NOMO-1 treated with DMSO at 0.1 percent for 48 hours (cell line): Measurements from ENCODE around the gene KRT9.

Source experiments
- DNase-seq: peaks from one replicate; lab custom pipeline; 2025; ENCODE audit not compliant: unreplicated experiment; lab: John Stamatoyannopoulos, UW

The KRT9 gene

DNA sequence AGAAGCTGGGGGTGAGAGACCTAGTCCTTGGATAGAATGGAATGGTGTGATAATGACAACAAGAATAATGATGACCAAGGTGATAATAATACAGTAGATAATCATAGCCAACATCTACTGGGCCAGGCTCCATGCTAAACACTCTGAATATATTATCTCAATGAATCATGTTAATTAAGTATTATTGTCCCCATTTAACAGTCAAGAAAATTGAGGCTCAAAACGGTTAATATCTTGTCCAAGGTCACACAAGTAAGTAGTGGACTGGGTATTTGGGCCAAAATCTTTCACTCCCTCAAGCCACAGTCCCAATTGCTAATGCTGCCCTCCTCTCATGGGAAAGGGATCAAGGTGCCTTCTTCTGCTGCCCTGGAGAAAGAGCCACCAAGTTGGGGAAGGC, 39.9 kb downstream of the KRT9 start:
- no peak for DNase-seq

DNA sequence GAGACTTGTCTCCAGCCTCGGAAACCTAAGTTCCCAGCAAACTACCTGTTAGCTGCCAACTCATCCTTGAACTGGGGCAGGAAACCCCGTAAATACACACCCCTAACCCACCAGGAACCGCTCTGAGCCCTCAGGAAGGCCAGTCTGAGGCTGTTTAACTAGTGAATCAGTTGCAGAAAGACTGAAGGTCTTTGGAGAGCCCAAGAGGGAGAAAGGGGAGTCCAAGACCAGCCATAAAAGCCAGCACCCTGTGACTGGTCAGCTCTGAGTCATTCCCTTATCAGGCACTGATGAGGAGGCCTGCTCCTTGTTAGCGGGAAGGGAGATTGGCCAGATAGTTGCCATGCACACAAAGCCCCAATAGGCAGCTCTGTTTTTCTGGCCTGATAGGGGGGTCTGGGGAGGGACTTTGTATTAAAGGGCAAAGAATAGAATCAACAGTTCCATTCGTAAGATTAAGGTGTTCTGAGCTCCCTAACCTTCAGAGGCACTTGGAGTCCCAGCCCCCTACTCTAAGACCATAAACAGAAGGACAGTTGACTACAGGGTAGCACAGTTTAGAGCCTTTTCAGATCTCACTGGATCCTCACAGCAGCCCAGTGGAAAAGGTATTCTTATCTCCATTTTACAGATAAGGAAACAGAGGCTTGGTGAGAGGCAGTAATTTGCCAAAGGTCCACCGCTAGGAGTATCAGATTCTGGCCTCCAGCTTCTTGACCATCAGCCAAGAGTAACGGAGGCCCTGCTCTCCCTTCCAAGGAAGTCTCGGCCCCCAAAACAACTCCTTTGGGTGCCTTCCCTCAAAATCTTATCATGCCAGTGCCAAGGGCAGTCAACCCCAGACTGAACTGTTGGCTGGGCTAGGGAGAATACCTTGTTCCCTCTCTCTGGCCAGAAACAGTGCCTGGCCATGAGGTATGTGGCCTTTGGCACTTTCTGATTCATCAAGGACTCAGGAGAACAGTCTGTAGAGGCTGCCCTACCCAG, 41.5 kb downstream of the KRT9 start:
- DNase-seq = no peak

DNA sequence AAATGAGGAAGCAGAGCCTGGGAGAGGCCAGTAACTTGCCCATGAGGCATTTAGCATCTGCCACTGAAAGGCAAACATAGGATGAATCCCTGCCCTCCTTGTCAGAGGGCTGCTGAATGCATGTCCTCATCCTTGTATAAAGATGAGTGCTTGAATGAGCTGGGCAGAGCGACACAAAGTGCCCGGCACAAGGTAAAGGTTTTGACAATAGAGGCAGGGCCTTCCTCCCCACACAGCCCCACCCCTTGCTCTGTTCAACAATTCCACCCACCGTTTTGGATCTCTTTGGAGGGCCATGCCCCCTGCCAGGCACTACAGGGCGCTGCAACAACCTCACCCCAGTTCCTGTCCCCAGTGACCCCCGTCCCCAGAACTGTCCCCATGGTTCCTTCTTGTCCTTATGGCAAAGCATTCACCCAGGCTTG, 42.4 kb downstream of the KRT9 start:
- DNase-seq = peak; percentile 8

DNA sequence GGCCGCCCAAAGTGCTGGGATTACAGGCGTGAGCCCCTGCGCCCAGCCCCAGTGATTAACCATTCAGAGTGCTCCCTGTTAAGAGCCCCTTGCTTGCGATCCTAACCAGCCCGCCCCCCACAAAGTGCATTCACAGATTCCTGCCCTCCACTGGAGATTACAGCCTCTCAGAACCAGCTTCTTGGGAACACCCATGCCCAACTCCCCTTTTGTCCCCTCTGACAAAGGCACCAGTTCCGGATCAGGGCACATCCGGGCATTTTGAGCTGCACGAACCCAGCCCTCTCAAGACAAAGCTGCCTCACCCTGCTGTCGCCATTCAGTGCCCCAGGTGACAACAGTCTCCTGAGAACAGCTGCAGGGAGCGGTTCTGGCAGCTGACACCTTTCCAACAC, 42.9 kb downstream of the KRT9 start:
- DNase-seq = no peak

DNA sequence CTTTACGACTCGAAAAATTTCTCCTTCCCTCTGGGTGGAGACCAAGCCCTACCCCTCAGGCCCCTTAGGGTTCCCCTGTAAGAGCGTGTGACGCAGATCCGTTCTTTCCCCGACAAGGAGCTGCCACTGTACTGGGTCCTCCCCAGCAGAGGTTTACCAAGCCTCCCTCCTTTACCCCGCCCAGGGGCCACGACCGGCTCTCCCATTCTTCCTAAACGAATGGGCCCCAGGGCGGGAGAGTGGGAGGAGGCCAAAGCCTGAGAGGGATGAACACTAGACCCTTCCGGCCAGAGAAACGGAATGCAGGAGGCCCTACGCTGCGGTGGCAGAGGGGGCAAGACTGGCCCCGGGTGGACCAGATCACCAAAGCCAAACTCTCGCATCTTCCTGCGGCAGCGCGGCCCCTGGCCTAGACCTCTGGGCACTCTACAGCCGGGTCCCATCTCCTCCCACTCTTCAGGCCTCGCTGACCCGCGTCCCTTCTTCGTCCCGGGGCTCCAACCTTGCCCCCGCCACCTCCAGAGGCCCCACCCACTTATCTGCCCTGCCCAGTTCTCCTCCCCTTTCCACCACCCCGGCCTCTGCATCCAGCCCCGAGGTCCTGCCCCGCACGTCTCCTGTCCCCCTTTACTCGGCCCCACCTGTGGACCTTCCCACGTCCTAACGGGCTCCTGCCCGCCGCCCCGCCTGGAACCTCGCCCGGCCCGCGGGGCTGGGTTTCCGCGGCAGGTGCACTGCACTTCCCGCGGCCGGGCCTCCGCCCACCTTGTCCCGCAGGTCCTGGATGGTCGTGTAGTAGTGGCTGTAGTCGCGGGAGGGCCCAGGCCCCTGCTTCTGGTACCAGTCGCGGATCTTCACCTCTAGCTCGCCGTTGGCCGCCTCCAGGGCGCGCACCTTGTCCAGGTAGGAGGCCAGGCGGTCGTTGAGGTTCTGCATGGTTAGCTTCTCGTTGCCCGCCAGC, 44.5 kb downstream of the KRT9 start:
- no peak for DNase-seq

DNA sequence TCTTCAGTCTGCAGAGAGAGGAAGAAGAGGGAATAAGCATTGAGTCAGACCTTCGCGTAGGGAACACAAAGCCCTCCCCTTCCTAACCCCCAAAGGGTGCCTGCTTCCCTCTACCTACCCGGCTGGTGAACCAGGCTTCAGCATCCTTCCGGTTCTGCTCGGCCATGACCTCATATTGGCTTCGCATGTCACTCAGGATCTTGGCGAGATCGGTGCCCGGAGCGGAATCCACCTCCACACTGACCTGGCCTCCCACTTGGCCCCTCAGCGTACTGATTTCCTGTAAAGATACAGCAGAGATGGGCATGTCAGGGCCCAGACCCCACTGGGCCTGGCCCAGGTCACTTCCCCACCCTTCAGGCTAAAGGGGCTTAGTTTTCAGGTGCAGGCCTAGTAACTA, 47.6 kb downstream of the KRT9 start:
- no peak for DNase-seq

DNA sequence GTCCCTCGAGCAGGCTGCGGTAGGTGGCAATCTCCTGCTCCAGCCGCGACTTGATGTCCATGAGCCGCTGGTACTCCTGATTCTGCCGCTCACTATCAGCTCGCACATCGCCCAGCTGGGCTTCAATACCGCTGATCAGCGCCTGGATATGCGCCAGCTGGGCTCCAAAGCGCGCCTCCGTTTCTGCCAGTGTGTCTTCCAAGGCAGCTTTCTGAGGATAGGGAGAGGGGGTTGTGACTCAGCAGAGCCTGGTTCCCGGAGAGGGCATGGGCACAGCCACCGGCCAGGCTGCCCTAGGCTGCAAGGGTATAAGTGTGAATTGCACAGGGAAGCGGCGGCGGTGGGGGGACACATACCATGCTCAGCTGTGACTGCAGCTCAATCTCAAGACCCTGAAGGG, 48.1 kb downstream of the KRT9 start:
- DNase-seq = no peak

DNA sequence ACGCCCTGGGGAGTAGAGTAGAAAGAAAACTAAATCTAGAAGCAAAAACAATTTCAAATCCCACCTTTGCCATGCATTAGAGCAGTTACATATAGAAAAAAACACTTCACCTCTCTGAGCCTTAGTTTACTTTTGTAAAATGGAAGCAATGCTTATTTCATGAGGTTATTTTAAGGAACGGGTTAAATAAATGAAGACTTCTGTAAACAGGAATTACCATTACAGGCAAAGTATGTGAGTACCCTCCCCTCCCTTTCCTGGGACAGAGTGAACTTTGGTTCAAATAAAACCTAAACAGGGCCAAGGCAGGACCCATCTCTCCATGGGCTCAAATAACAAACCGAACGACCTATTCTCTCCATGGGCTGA, 48.6 kb downstream of the KRT9 start:
- no peak for DNase-seq

DNA sequence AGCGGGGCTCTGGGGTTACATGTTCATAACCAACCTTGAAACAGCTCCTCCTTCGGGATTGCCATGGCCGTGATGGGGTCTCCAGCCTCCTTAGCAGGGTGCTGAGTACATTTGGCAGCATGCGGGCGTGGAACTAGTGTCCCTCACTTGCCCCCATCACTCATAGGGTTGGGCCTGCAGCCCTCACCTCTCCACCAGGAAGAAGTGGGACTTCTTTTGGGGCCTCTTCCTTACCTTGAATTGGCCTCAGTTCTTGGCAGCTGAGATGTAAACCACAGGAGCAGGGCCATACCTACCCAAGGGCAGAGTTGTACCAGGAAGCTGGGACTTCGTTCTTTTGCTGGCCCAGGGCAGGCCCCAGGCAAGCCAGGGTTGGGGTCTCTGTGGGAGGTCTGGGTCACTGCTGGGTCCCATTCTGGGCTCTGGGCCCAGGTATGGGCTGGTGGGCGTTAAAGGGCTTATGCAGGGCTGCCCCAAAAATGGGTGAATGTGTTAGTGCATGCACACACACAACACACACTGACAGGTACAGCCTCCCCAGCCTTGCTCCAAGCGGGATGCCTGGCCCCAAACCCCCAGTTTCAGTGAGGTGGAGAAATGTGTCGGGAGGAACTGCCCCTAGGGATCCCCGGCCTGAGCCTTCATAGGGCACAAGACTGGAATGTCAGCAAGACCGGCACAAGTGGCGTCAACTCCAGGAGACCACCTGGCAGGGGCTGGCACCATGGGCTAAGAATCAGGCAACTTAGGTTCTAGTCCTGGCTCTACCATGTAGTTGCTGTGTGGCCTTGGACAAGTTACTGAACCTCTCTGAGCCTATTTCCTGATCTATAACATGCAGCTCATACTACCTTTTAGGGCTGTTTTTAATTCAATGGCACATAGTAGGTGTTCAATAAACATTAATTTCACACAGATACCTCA, 49.3 kb downstream of the KRT9 start:
- no peak for DNase-seq

DNA sequence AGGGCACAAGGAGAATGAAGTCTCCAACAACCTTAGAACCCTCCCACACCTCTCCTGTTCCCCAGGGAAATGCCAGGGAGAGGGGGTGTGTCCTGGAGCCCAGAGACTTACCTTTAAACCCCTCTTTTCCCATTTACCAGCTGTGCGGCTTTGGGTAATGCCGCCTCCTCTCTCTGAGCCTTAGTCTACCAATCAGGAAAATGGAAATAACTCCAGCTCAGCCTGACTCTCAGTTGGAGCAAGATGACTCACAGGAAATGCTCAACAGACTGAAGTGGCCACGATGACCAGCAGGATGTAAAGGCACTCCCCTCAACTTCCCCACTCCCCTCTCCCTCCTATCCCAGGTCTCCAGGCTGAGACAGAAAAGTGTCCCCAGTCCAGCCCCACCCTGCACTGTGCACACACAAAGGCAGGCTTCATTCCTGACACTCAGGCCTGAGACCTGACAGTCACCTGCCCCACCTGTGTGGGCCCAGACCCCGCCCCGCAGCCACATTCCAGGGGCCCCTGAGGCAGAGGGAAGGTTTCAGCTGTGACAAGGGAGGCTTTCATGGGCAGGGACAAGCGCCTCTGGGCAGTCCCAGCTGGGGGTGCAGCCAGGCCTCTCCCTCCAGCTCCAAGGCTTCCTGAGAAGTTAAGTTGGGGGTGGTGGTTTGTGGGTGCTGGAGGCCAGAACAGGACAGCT, 50.1 kb downstream of the KRT9 start:
- DNase-seq = no peak

DNA sequence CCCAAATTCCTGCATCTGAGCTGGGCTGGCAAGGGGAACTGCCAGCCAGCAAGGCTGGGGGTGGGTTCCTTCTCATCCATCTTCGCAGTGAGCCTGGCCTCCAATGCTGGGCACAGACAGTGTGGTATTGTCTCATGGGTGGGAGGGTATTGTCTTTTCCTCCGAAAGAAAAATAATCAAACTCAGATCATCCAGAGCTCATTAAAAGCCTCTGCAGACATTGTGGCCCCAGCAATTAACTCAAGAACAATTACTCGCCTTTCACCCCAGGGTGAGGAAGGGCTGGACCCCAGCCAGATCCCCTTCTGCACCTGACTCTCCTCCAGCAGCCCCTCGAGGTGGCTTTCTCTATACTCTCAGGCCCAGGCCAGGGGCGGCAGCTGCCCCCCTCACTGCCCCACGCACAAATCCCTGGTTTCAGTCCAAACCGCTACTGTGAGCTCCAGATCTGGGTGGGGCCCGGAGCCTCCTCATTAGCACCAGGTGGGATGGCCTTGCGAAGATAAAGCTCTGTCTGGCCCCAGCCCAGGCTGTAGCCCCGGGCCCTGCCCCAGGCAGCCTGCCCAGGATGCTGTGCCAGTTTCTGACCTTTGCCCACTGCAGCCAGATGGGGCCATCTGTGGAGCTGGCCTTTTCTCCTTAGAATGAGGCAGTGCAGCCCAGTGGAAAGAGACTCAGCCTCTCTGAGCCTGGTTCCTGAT, 50.9 kb downstream of the KRT9 start:
- no peak for DNase-seq

DNA sequence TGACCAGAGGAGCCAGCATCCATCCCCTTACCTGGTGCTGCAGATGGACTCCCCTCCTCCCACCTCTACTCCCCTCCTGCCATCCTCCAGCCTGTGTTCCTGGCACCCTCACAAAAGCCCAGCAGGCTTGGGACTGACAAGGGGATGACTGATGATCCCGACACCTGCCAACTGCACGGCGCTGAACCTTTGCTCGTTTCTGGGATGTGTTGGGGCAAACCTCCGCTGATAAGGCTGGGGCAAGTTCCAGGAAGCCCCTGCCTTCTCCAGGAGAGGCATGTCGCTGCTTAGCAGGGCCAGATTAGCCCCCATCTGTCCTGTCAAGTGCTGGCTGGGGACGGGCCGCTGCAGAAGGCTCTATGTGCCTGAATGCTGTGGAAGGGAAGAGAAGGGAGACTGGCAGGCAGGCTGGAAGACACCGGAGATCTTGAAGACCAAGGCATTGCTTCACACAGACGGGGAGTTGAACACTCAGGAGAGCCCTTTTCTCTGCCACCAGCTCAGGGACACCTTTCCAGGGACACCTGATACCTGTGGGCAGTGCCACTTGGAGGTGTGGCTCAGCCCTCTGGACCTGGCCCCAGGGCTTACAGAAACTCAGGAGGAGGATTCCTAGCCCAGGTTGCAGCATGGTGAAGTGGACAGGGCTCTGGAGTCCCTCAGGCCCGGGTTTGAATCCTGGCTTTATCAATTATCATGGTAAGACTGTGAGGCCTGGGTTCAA, 52.2 kb downstream of the KRT9 start:
- DNase-seq = no peak

DNA sequence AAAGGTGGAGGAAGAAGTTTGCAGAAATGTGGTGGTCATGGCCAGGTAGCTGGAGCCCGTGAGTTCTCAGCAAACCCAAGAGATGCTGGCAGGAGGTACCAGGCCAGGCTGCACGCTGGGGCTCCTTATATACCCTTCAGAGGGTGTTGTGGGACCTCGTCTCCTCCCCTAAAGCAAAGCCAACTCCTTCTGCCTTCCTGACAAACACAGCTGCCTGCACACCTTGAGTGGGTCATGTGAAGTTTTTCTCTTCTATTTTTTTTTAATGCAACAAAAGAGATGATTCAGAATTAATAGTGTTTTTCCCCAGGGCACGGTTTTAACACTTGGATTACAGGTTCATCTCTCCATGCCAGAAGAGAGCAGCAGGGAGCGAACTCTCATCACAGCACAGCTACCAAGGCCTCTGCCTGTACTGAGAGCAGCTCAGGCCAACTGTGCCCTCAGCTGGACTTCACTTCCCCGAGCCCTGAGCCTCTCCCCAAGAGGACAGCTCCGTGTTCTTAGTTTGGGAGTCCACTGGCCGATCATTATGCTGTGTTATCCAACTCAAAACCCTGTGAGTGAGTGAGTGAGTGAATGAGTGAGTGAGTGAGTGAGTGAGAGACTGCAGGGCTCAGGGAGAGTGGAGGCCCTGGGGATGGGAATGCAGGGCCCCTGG, 52.9 kb downstream of the KRT9 start, which contains the start of gene KRT15:
TSS of gene KRT15 (minus strand) at position 102 of the 661 bp plus-strand sequence. CDS start at position 39, 63 bp downstream.
- DNase-seq = no peak

DNA sequence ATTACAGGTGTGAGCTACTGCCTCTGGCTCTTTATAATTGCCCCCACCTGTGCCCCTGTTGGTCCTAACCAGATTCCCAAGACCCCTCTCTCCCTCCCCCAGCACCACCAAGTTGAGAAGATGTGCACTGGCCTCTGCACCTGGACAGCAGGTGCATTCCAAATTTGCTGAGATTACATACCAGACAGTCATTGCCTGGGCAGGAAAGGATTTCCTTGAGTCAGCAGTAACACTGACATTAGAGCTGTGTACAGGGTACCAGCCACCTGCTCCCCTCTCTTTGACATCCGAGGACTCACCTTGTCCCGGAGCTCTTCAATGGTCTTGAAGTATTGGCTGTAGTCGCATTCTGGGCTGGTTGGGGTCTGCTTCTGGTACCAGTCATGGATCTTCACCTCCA, 53.8 kb downstream of the KRT9 start:
- DNase-seq = no peak

DNA sequence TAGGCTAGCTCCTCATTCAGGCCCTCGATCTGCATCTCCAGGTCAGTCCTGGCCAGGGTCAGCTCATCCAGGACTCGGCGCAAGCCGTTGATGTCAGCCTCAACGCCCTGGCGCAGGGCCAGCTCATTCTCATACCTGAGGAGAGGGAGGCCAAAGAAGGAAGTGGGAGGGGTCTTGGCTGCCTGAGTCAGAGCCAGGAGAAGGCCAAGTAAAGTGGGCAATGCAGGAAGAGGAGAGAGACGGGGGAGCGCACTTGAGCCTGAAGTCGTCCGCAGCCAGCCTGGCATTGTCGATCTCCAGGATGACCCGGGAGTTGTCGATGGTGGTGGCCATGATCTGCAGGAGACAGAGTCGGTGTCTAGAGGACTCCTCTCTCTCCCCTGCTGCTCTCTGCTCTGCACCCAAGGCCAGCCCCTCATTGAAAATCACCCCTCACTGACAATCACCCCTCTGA, 55.0 kb downstream of the KRT9 start:
- no peak for DNase-seq

DNA sequence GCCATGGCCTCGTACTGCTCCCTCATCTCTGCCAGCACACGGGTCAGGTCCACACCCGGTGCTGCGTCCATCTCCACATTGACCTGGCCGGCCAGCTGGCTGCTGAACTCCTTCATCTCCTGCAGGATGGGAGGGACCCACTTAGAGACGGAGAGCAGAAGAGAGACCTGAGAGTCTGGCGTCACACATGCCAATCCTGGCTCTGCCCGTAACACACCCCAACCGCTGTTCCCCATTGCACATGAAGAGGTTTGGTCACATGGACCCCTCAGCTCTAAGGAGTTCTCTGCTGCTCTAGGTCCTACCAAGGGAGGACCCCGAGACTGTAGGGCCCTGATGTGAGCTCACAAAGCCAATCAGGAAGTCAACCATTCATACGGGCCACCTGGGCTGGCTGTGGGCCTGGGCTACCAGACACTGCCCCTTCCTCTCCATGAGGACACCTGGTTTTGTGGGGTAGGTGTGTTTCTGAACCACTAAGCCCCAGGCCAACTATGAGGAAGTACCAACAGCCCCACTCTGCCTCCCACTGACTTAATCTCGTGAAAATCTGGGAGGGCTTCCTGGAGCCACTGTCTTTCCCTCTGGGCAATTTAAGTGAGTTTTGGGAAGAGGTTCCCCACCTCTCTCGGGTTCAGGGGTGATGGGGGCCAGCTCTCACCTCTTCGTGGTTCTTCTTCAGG, 55.6 kb downstream of the KRT9 start:
- no peak for DNase-seq
